ENCODE results near the gene LIN54.
"Not testable (repeated sequence)": the region's sequence is repeated elsewhere in the genome, so short reads cannot be mapped to it uniquely, and the experiment has no call there.

The LIN54 gene

DNA sequence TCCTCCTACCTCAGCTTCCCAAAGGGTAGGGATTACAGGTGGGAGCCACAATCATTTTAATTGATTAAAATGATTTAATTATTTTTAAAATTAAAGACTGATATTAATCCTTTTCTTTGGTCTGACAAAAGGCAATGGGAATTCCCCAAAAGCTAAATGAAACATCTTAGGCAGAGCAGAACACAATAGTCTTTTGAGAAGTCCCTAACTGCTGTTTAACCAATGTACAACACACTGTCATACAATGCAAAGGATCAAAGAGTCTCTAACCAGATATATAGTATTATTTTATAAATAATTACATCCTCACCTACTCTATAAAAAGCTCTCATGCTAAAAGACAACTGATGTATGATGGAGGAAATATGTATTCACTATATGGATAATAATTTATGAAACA lies 63.1 kb downstream of the LIN54 start:
- DNase-seq (ENCODE audit: low read depth) = no peak

DNA sequence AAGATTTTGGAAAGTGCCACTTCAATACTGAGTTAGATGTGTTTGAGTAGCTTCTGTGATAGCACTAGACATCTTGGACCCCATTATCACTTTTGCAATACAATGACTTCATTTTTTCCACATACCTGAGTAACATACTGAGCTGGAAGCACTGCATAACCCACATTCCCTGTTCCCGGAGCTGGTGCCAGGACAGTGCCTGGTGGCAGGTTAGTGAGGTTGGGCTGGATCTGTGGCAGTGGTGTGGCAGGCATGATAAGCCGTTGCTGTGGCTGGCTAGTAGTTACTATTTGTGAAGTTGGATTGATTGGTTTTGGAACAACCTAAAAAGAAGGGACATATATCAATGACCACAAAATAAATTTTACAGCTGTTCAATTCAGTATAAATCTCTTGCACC lies 71.2 kb downstream of the LIN54 start:
- no peak for DNase-seq (ENCODE audit: low read depth)

DNA sequence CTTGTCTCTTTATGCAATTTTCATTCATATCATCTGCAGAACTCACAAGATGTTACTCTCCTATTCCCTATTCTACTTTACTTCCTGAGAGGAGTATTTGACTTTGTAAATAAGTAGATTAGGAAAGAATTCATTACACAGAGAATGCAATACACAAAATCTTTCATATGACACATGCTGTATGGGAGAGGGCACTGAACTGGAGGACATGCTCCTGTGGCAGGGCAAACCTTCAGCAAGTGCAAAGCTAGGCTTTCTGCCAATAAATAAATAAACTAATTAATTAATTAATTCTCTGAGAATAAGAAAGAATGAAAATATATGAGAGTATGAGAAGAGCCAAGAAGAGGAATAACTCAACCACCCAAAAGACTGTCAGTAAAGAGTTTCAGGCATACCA lies 76.2 kb downstream of the LIN54 start:
- DNase-seq (ENCODE audit: low read depth) = no peak

DNA sequence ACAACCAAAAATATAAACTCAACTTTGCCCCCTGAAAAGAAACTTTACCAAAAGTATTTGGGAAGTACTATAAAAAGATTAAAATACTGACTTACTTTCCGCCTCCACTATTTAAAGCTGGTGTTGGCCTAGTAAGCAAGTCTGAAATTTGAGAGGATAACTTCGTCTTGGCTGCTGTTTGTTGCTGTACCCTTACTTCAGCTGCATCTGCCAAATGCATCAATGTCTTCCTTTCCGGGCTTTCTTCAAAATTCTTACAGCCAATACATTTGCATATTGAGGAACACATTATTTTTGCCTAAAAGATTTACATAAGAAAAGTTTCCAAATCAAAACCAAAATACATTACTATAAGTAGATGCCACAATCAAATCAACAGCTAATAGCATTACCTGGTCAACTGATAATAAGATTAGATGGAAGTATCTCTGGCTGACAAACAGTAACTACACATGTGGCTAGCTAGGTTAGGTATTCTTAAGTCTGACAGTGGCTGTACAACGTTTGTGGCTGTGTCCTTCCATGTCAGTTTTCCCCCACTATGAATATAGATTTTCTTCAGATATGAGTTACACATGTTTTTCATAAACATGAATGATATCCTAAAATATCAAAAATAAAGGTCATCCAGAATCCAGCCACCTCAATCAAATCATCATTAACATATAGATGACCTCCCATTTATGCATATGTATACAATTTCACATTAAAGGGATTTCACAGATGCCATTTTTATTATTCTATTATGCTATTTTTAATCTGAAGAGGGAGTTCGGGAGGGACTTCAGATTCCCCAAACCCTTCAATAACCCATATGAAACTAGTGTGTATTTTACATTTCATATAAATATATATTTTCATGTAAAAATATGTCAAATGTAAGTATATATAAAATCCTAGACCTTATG lies 79.5 kb downstream of the LIN54 start:
- no peak for DNase-seq (ENCODE audit: low read depth)

DNA sequence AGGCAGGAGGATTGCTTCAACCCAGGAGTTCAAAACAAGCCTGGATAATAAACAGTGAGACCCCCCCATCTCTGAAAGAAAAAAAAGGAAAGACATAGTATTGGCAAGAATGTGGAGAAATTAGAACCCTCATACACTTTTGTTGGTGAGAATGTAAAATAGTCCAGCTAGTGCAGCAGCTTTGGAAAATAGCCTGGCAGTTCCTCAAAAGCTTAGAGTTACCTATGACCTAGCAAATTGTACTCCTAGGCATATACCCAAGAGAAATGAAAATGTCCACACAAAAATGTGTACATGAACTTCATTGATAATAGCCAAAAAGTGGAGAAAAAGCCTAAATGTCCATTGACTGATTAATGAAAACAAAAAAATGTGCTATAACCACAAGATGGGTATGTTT lies 88.8 kb downstream of the LIN54 start:
- no peak for DNase-seq (ENCODE audit: low read depth)

- no peak for DNase-seq (ENCODE audit: low read depth)
These were observed 91.2 kb downstream of the LIN54 start for GRCh38 chr4:82919386-82919785.

- DNase-seq (ENCODE audit: low read depth) = no peak
These were observed 92.5 kb downstream of the LIN54 start for GRCh38 chr4:82918091-82918490.

- not testable (repeated sequence) for DNase-seq (ENCODE audit: low read depth)
These were observed 96.7 kb downstream of the LIN54 start for GRCh38 chr4:82913968-82914367.

GRCh38 chr4:82913305-82913704 lies 97.3 kb downstream of the LIN54 start:
- DNase-seq (ENCODE audit: low read depth) = no peak

- no peak for DNase-seq (ENCODE audit: low read depth)
These were observed 101.3 kb downstream of the LIN54 start for GRCh38 chr4:82909326-82909725.

GRCh38 chr4:82906469-82906868 lies 104.2 kb downstream of the LIN54 start:
- DNase-seq (ENCODE audit: low read depth) = no peak

- DNase-seq (ENCODE audit: low read depth) = no peak
These were observed 105.4 kb downstream of the LIN54 start for GRCh38 chr4:82905205-82905604.

- DNase-seq (ENCODE audit: low read depth) = no peak
These were observed 106.9 kb downstream of the LIN54 start for GRCh38 chr4:82903737-82904136.

DNA sequence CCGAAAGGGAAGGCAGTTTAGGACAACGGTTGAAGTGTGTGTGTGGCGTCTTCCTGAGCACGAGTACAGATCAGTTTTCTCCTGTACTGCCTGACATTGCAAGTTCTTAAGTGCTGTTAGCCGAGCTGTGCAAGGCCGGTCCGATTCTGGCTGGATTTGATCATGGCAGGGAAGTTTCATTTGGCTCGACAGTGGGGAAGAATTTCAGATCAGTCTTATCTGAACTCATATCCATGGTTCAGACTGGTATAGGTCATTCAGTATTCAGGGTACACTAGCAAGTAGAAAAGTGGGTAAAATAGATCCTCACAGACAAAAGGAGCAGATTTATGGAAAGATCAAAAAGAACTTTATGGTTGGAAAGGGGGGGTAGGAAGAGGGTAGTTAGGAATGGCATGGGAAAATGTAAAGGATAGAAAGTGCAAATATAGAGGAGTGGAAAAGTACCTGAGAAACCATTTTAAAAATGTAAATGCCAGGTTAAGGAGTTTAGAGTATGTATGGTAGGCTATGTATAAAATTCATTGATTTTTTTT lies 109.4 kb downstream of the LIN54 start:
- DNase-seq (ENCODE audit: low read depth) = no peak

DNA sequence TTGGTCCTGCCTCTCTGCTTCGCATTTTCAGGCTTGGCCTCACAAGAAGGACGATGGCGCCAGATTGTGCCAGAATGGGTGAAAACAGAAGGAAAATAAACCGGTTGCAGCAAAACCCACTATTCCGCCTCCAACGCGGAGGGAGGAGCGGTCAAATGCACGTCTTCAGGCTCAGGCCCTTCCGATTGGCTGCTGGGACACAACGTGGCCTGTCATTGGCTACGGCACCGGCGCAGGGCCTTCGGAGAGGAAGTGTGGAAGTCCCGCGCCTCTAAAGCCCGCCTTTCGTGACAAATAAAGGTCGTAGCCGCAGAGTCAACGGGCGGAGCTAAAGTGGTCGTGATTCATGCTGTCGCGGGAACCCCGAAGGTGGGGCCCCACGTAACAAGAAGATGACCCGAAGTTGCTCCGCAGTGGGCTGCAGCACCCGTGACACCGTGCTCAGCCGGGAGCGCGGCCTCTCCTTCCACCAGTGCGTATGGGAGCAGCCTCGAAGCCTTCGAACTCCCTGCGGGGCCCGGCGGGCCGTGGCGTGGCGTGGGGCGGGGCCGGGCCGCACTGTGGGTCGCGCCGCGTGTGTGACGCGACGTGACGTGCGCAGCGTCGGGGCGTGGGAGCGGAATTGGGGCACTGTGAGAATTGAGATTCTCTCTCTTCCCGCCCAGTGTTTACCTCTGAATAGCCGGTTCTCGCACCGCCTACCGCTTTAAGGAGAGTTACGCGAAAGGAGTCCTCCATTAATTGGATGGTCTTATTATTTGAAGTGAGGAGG lies 110.0 kb downstream of the LIN54 start, which contains the start of gene THAP9:
Gene THAP9 (plus strand): TSS at position 325 of the 772 bp plus-strand sequence. CDS start 68 bp downstream, at position 393.
- DNase-seq (ENCODE audit: low read depth) = peak; percentile 94

- DNase-seq (ENCODE audit: low read depth) = no peak
These were observed 110.6 kb downstream of the LIN54 start for GRCh38 chr4:82900066-82900410.

- DNase-seq (ENCODE audit: low read depth) = no peak
These were observed 111.1 kb downstream of the LIN54 start for GRCh38 chr4:82899374-82900065.

GRCh38 chr4:82898322-82899243 lies 112.0 kb downstream of the LIN54 start:
- no peak for DNase-seq (ENCODE audit: low read depth)

DNA sequence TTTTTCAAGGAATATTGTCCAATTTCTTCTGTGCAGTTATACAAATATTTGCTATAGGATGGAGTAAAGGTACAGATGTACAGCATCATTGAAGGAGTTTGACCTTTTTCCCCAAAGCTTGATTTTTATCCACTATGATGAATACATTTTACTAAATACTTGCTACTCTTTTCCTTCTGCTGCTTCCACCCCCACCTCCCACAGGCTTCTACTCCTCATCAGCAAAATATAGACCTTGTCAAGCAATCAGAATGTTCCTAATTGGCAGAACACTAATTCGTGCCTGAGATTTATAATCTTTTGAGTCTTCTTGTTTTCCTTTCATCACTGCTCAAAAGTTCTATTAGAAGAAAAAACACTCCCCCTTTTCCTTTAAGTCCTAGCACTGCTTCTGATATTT lies 113.9 kb downstream of the LIN54 start:
- DNase-seq (ENCODE audit: low read depth) = no peak

DNA sequence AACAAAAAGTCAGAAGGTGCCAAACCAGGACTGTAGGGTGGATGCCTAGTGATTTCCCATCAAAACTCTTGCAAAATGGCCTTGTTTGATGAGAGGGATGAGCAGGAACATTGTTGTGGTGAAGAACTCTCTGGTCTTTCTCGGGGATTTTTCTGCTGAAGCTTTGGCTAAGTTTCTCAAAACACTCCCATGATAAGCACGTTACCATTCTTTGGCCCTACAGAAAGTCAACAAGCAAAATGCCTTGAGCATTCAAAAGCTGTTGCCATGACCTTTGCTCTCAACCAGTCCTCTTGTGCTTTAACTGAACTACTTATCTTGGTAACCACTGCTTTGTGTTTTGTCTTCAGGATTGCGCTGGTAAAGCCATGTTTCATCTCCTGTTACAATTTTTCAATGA lies 116.7 kb downstream of the LIN54 start:
- DNase-seq (ENCODE audit: low read depth) = no peak

DNA sequence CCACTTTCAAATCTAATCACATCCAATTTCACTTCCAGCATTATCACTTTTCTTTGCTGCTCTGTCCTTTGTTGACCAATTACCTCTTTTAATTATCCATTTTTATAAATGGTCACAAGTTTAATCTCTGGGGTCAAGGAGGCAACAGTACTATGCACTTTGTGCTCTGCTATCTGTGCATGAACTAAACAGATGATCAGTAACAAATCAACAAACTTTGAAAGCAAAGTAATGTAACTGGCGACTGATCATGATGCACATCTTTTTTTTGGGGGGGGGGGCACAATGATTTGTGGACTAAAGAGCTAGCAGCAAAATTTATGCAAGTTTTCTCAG lies 118.2 kb downstream of the LIN54 start:
- no peak for DNase-seq (ENCODE audit: low read depth)

Measured in activated T-cell treated with anti-CD3 and anti-CD28 coated beads for 1 hour (primary cell).